Karpas-422 (cell line): ENCODE measurements around the gene ABLIM2. TPM values are rescaled to one million over a fixed set of nuclear protein-coding genes. Genes with fewer than 3 reads are reported as not detected.

Experiments used
- DNase-seq: peaks from one replicate; pipeline ENCODE4 v3.0.0-alpha.2; 2015
- H2AFZ ChIP-seq: fragments of 200-600 bp; sonication (generic); 2 replicates; pipeline ENCODE4 v1.6.1; 2014; ENCODE audit warnings: antibody characterized with exemption, low read length, mixed read lengths
- H3K27ac ChIP-seq: fragments of 200-600 bp; sonication (generic); 2 replicates; pipeline ENCODE4 v1.5.1; 2014; ENCODE audit warnings: mild to moderate bottlenecking, low read length, moderate library complexity
- H3K27me3 ChIP-seq: fragments of 200-600 bp; sonication (generic); 2 replicates; pipeline ENCODE4 v1.6.1; 2014; ENCODE audit warnings: low read length, mixed read lengths
- H3K36me3 ChIP-seq: fragments of 200-600 bp; sonication (generic); 2 replicates; pipeline ENCODE4 v1.6.1; 2014; ENCODE audit warnings: low read length, mixed read lengths; ENCODE audit not compliant: insufficient read depth
- H3K4me1 ChIP-seq: fragments of 200-600 bp; sonication (generic); 2 replicates; pipeline ENCODE4 v1.6.1; 2014; ENCODE audit warnings: mild to moderate bottlenecking, low read length, mixed read lengths
- H3K4me2 ChIP-seq: fragments of 200-600 bp; sonication (generic); 2 replicates; pipeline ENCODE4 v1.6.1; 2014; ENCODE audit warnings: low read length, low read depth, mild to moderate bottlenecking; ENCODE audit not compliant: poor library complexity, severe bottlenecking
- H3K4me3 ChIP-seq: fragments of 200-600 bp; sonication (generic); 2 replicates; pipeline ENCODE4 v1.5.1; 2014; ENCODE audit warnings: mild to moderate bottlenecking, antibody characterized with exemption, low read length, mixed read lengths
- H3K79me2 ChIP-seq: fragments of 200-600 bp; sonication (generic); 2 replicates; pipeline ENCODE4 v1.6.1; 2014; ENCODE audit warnings: mild to moderate bottlenecking, low read length, mixed read lengths
- H3K9ac ChIP-seq: fragments of 200-600 bp; sonication (generic); 2 replicates; pipeline ENCODE4 v1.6.0; 2014; ENCODE audit warnings: low read length
- H3K9me2 ChIP-seq: fragments of 200-600 bp; sonication (generic), shearing (Covaris generic); replicated peaks from 2 replicates; pipeline ENCODE4 v1.6.0; 2014; ENCODE audit warnings: mild to moderate bottlenecking, low read length, moderate library complexity; ENCODE audit not compliant: insufficient read depth
- H3K9me3 ChIP-seq: fragments of 300-700, 200-600 bp; sonication (generic); 2 replicates; pipeline ENCODE4 v1.6.1; 2014; ENCODE audit warnings: low read length, mixed read lengths
- H4K20me1 ChIP-seq: fragments of 200-600 bp; sonication (generic); 2 replicates; pipeline ENCODE4 v1.6.1; 2014; ENCODE audit warnings: mild to moderate bottlenecking, antibody characterized with exemption, low read length, low read depth; ENCODE audit not compliant: insufficient read depth
- total RNA-seq: library from RNA; depleted of rRNA; stranded (reverse); fragments of >200 nt; shearing (Covaris generic); gene quantifications from 2 replicates; pipeline ENCODE4 v1.2.3, GENCODE V29; 2014; ENCODE audit warnings: low replicate concordance

ABLIM2 gene
- total RNA-seq, 1 experiment from 2014 or later = not detected

GRCh38 chr4:8123870-8124269 lies 34.7 kb downstream of the ABLIM2 start:
- Histone ChIP-seq H3K9me3 (no peaks in the 10 kb centered on the region), H3K27me3 (no peaks in the 10 kb centered on the region), H3K4me1 (no peaks in the 10 kb centered on the region), H3K9me2 (no peaks in the 10 kb centered on the region), H2AFZ (no peak overlapping the region), H3K4me2 (no peak overlapping the region), H3K9ac (no peak overlapping the region), H3K4me3 (no peak overlapping the region), H4K20me1 (no peaks in the 10 kb centered on the region), H3K36me3 (no peaks in the 10 kb centered on the region), H3K27ac (no peak overlapping the region), H3K79me2 (no peaks in the 10 kb centered on the region)
- DNase-seq = no peak

DNA sequence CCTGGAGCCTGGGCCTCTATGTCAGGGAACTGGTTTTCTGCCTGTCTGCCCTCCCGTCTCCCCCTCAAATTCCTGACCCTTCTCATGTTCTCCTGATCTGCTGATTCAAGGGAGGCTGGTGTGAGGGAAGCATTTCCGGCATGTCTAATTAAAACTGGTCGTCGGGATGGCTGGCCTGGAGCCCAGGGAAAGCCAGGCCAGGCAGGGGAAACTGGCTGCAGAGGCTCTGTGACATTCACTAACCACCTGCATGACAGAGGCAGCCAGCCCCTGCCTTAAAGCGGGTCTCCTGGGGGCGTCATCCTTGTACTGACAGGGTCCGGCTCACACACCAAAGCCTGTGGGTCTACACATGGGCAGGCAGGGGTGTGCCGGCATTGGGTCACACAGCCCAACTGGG lies 35.2 kb downstream of the ABLIM2 start:
- Histone ChIP-seq H3K9me2 (no peaks in the 10 kb centered on the region), H3K36me3 (no peaks in the 10 kb centered on the region)

GRCh38 chr4:8122746-8123145 lies 35.9 kb downstream of the ABLIM2 start:
- Histone ChIP-seq H3K4me2 (no peak overlapping the region), H3K4me3 (no peak overlapping the region), H3K27me3 (no peaks in the 10 kb centered on the region), H2AFZ (no peak overlapping the region), H3K4me1 (no peaks in the 10 kb centered on the region), H4K20me1 (no peaks in the 10 kb centered on the region), H3K9me3 (no peaks in the 10 kb centered on the region), H3K9me2 (no peaks in the 10 kb centered on the region), H3K9ac (no peak overlapping the region), H3K36me3 (no peaks in the 10 kb centered on the region), H3K79me2 (no peaks in the 10 kb centered on the region), H3K27ac (no peak overlapping the region)
- DNase-seq = no peak

More for the DNA sequence above, 35.2 kb downstream of the ABLIM2 start:
- no peak for DNase-seq
- Histone ChIP-seq H3K9me3 (no peaks in the 10 kb centered on the region), H3K4me2 (no peak overlapping the region), H3K4me3 (no peak overlapping the region), H3K4me1 (no peaks in the 10 kb centered on the region), H3K79me2 (no peaks in the 10 kb centered on the region), H4K20me1 (no peaks in the 10 kb centered on the region), H3K9ac (no peak overlapping the region), H2AFZ (no peak overlapping the region), H3K27me3 (no peaks in the 10 kb centered on the region), H3K27ac (no peak overlapping the region)

- no peak overlapping the region for H3K4me3 ChIP-seq
- no peak overlapping the region for H3K27ac ChIP-seq
- no peak overlapping the region for H2AFZ ChIP-seq
- H3K9me2 ChIP-seq = no peaks in the 10 kb centered on the region
- no peaks in the 10 kb centered on the region for H3K4me1 ChIP-seq
- H3K27me3 ChIP-seq = no peaks in the 10 kb centered on the region
- H3K36me3 ChIP-seq = no peaks in the 10 kb centered on the region
- no peaks in the 10 kb centered on the region for H3K9me3 ChIP-seq
- no peaks in the 10 kb centered on the region for H4K20me1 ChIP-seq
- H3K9ac ChIP-seq = no peak overlapping the region
- H3K4me2 ChIP-seq = no peak overlapping the region
- H3K79me2 ChIP-seq = no peaks in the 10 kb centered on the region
- DNase-seq = no peak
Observed at GRCh38 chr4:8121292-8122015, 37.2 kb downstream of the ABLIM2 start.

- Histone ChIP-seq H3K27me3 (no peaks in the 10 kb centered on the region), H3K36me3 (no peaks in the 10 kb centered on the region), H3K9ac (no peak overlapping the region), H3K4me2 (no peak overlapping the region), H3K79me2 (no peaks in the 10 kb centered on the region), H3K27ac (no peak overlapping the region), H3K9me3 (no peaks in the 10 kb centered on the region), H3K9me2 (no peaks in the 10 kb centered on the region), H4K20me1 (no peaks in the 10 kb centered on the region), H3K4me3 (no peak overlapping the region), H2AFZ (no peak overlapping the region), H3K4me1 (no peaks in the 10 kb centered on the region)
- no peak for DNase-seq
Observed at GRCh38 chr4:8120501-8120900, 38.1 kb downstream of the ABLIM2 start.

GRCh38 chr4:8119877-8120276 lies 38.7 kb downstream of the ABLIM2 start:
- Histone ChIP-seq H3K9me2 (no peaks in the 10 kb centered on the region), H3K4me3 (no peak overlapping the region), H3K9ac (no peak overlapping the region), H3K4me2 (no peak overlapping the region), H3K9me3 (no peaks in the 10 kb centered on the region), H3K27ac (no peak overlapping the region), H3K79me2 (no peaks in the 10 kb centered on the region), H2AFZ (no peak overlapping the region), H4K20me1 (no peaks in the 10 kb centered on the region), H3K36me3 (no peaks in the 10 kb centered on the region), H3K4me1 (no peaks in the 10 kb centered on the region), H3K27me3 (no peaks in the 10 kb centered on the region)
- DNase-seq = no peak

DNA sequence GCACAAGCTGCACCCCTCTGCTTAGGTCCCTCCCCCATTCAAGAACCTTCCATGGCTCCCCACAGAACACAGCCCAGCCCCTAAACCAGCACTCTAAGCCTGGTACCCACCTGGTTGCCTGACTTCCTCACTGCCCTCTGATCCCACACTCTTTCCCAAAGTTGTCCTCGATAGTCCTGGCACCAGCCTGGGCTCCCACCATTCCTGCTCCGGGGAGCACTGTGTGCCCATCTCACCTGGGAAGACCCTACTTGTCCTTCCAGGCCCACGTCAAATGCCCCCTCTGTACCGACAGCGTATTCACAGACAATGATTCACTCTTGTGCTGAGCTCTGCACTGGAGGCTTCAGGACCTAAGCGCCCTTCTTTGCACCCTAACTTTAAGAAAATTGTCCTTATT lies 40.1 kb downstream of the ABLIM2 start:
- Histone ChIP-seq H3K9ac (no peak overlapping the region), H3K27me3 (no peaks in the 10 kb centered on the region), H3K9me3 (no peaks in the 10 kb centered on the region), H3K9me2 (no peaks in the 10 kb centered on the region), H3K4me1 (no peaks in the 10 kb centered on the region), H3K4me3 (no peak overlapping the region), H3K4me2 (no peak overlapping the region), H3K36me3 (no peaks in the 10 kb centered on the region), H2AFZ (no peak overlapping the region), H4K20me1 (no peaks in the 10 kb centered on the region), H3K27ac (no peak overlapping the region), H3K79me2 (no peaks in the 10 kb centered on the region)
- DNase-seq = no peak

DNA sequence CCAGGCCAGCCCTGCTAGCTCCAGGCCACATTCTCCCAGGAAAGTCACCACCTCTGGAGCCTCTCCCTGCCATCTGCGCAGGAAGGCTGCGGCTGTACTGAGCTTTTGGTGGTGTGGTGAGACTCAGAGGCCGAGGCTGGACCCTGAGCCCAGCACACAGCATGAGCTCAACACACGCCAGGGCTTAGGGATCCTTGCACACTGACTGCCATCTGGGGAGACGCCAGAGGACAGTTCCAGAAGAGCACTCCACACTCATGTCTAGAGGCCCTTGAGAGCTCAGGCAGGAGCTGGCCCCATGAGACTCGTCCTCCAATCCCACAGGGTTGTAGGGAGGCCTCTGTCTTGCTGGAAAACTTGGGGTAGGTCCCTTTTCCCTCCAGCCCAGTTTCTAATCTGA lies 40.6 kb downstream of the ABLIM2 start:
- Histone ChIP-seq H3K27ac (no peak overlapping the region), H3K27me3 (no peaks in the 10 kb centered on the region), H4K20me1 (no peaks in the 10 kb centered on the region), H3K79me2 (no peaks in the 10 kb centered on the region), H3K4me3 (no peak overlapping the region), H3K4me2 (no peak overlapping the region), H3K9me3 (no peaks in the 10 kb centered on the region), H3K36me3 (no peaks in the 10 kb centered on the region), H2AFZ (no peak overlapping the region), H3K9me2 (no peaks in the 10 kb centered on the region), H3K4me1 (no peaks in the 10 kb centered on the region), H3K9ac (no peak overlapping the region)
- no peak for DNase-seq
